GM10847 (cell line): ENCODE data around the gene IL5.
A peak's percentile ranks its signal among the peaks of the same experiment; 100 is the strongest.

ENCODE experiments used
- POLR2A ChIP-seq: IDR thresholded peaks from 2 replicates; pipeline ENCODE4 v1.6.1; 2011; ENCODE audit not compliant: insufficient read length; ENCODE audit errors: extremely low read depth

Gene IL5

GRCh38 chr5:132543472-132544201, at the start of gene IL5:
IL5 (minus strand) TSS chr5:132543522; CDS start chr5:132543478, 44 bp downstream.
- no peak for TF ChIP-seq POLR2A

- TF ChIP-seq POLR2A = no peak
Observed at GRCh38 chr5:132592521-132592920, 49.2 kb upstream of the IL5 start.

GRCh38 chr5:132591145-132591544, 47.8 kb upstream of the IL5 start:
- TF ChIP-seq POLR2A = no peak

- no peak for TF ChIP-seq POLR2A
Observed at GRCh38 chr5:132589467-132589866, 46.1 kb upstream of the IL5 start.

- no peak for TF ChIP-seq POLR2A
Observed at GRCh38 chr5:132586063-132586462, 42.7 kb upstream of the IL5 start.

GRCh38 chr5:132576123-132576522, 32.8 kb upstream of the IL5 start:
- TF ChIP-seq POLR2A = no peak

- TF ChIP-seq POLR2A = no peak
Observed at GRCh38 chr5:132566657-132567056, 23.3 kb upstream of the IL5 start.

GRCh38 chr5:132561601-132562000, 18.3 kb upstream of the IL5 start:
- TF ChIP-seq POLR2A = no peak

- no peak for TF ChIP-seq POLR2A
Observed at GRCh38 chr5:132559383-132560060, 16.2 kb upstream of the IL5 start.

GRCh38 chr5:132557478-132558172, 14.3 kb upstream of the IL5 start:
- TF ChIP-seq POLR2A = no peak

GRCh38 chr5:132556763-132557477, 13.6 kb upstream of the IL5 start, which contains the start of gene RAD50:
RAD50 (plus strand) TSS chr5:132556977; CDS start chr5:132557325, 348 bp downstream.
- peak; percentile 93 for TF ChIP-seq POLR2A

GRCh38 chr5:132556153-132556762, 12.9 kb upstream of the IL5 start:
- TF ChIP-seq POLR2A = no peak

- TF ChIP-seq POLR2A = no peak
Observed at GRCh38 chr5:132549576-132549975, 6.3 kb upstream of the IL5 start.

- TF ChIP-seq POLR2A = no peak
Observed at GRCh38 chr5:132547269-132547668, 3.9 kb upstream of the IL5 start.

- TF ChIP-seq POLR2A = no peak
Observed at GRCh38 chr5:132546108-132546507, 2.8 kb upstream of the IL5 start.
